HG03558 (cell line): ENCODE measurements around the gene PLXDC2.
"Not testable (repeated sequence)": the region's sequence is repeated elsewhere in the genome, so short reads cannot be mapped to it uniquely, and the experiment has no call there.

Experiments
- ATAC-seq: cut with Tn5 transposase; IDR thresholded peaks from one replicate; pipeline ENCODE4 v1.9.1; 2021; ENCODE audit warnings: moderate number of reproducible peaks; ENCODE audit not compliant: unreplicated experiment; ENCODE audit errors: extremely low read depth

Gene PLXDC2

GRCh38 chr10:20007426-20007825, 191.2 kb downstream of the PLXDC2 start:
- ATAC-seq: no peak

GRCh38 chr10:20013991-20014750, 197.9 kb downstream of the PLXDC2 start:
- no peak for ATAC-seq

- no peak for ATAC-seq
Measured at GRCh38 chr10:20017961-20018360, 201.7 kb downstream of the PLXDC2 start.

GRCh38 chr10:20020677-20021076, 204.4 kb downstream of the PLXDC2 start:
- no peak for ATAC-seq

- no peak for ATAC-seq
Measured at GRCh38 chr10:20029523-20029922, 213.3 kb downstream of the PLXDC2 start.

- no peak for ATAC-seq
Measured at GRCh38 chr10:20033476-20033875, 217.2 kb downstream of the PLXDC2 start.

- no peak for ATAC-seq
Measured at GRCh38 chr10:20034732-20035131, 218.5 kb downstream of the PLXDC2 start.

GRCh38 chr10:20040012-20040411, 223.8 kb downstream of the PLXDC2 start:
- ATAC-seq: no peak

- no peak for ATAC-seq
Measured at GRCh38 chr10:20041931-20042330, 225.7 kb downstream of the PLXDC2 start.

- not testable (repeated sequence) for ATAC-seq
Measured at GRCh38 chr10:20045100-20045499, 228.9 kb downstream of the PLXDC2 start.

GRCh38 chr10:20048161-20048560, 231.9 kb downstream of the PLXDC2 start:
- no peak for ATAC-seq

GRCh38 chr10:20058135-20058534, 241.9 kb downstream of the PLXDC2 start:
- ATAC-seq: no peak

- ATAC-seq: no peak
Measured at GRCh38 chr10:20059084-20059835, 243.0 kb downstream of the PLXDC2 start.

- no peak for ATAC-seq
Measured at GRCh38 chr10:20065814-20066213, 249.6 kb downstream of the PLXDC2 start.

GRCh38 chr10:20073167-20073566, 256.9 kb downstream of the PLXDC2 start:
- no peak for ATAC-seq

GRCh38 chr10:20075713-20076112, 259.5 kb downstream of the PLXDC2 start:
- no peak for ATAC-seq

GRCh38 chr10:20084451-20084850, 268.2 kb downstream of the PLXDC2 start:
- no peak for ATAC-seq

GRCh38 chr10:20085115-20085514, 268.9 kb downstream of the PLXDC2 start:
- no peak for ATAC-seq

- no peak for ATAC-seq
Measured at GRCh38 chr10:20087353-20087752, 271.1 kb downstream of the PLXDC2 start.

- no peak for ATAC-seq
Measured at GRCh38 chr10:20088061-20088701, 271.9 kb downstream of the PLXDC2 start.

- ATAC-seq: no peak
Measured at GRCh38 chr10:20089879-20090278, 273.6 kb downstream of the PLXDC2 start.
